ENCODE measurements around the gene GRIN3B.

DNA sequence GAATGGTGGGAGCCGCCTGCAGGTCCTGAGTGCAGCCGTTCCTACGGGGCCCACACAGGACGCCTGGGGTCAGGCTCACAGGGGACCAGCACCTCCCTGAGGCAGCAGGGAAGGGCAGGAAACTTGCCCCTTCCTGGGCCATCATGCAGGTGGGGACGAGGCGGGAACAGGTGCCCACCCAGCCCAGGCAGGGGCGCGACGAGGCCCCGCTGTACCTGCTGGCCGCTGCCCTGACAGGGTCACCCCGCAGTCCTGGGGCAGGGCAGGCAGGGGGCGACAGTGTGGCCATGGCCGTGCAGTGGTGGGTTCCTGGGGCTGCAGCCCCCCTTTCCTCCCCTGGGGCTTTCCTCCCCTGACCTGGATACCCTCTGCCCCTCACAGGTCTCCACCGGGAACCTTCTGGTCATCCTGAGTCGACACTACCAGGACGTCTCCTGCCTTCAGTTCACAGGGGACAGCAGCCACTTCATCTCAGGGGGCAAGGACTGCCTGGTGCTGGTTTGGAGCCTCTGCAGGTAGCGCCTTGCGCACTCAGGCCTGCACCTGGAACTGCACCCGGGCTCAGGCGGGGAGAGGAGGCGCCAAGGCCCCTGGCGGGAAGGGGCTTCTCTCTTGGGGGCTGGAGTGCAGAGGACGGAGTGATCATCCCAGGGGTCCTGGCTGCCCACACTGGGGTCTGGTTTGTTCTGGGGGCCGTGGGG lies 10.7 kb upstream of the GRIN3B start:
- TF ChIP-seq, protein P1, sequence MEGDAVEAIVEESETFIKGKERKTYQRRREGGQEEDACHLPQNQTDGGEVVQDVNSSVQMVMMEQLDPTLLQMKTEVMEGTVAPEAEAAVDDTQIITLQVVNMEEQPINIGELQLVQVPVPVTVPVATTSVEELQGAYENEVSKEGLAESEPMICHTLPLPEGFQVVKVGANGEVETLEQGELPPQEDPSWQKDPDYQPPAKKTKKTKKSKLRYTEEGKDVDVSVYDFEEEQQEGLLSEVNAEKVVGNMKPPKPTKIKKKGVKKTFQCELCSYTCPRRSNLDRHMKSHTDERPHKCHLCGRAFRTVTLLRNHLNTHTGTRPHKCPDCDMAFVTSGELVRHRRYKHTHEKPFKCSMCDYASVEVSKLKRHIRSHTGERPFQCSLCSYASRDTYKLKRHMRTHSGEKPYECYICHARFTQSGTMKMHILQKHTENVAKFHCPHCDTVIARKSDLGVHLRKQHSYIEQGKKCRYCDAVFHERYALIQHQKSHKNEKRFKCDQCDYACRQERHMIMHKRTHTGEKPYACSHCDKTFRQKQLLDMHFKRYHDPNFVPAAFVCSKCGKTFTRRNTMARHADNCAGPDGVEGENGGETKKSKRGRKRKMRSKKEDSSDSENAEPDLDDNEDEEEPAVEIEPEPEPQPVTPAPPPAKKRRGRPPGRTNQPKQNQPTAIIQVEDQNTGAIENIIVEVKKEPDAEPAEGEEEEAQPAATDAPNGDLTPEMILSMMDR (IDR thresholded peaks at IDR 0.05; ENCODE audit: low read depth, low read length, poor library complexity, severe bottlenecking), result peak; percentile 47
- no peak for TF ChIP-seq EZH2phosphoT487 (IDR thresholded peaks at IDR 0.05; ENCODE audit: borderline replicate concordance, low read length)

Measured in DOHH2 (cell line).